HG03060 (cell line): ENCODE measurements around the gene SLCO3A1.
A peak's percentile ranks its signal among the peaks of the same experiment; 100 is the strongest.
"Not testable (repeated sequence)": the region's sequence is repeated elsewhere in the genome, so short reads cannot be mapped to it uniquely, and the experiment has no call there.

ENCODE experiments used
- ATAC-seq: cut with Tn5 transposase; IDR thresholded peaks from one replicate; pipeline ENCODE4 v1.9.1; 2021; ENCODE audit warnings: low read depth, moderate number of reproducible peaks; ENCODE audit not compliant: unreplicated experiment

The SLCO3A1 gene

GRCh38 chr15:92056875-92057274 is 203.4 kb downstream of the SLCO3A1 start:
- no peak for ATAC-seq

DNA sequence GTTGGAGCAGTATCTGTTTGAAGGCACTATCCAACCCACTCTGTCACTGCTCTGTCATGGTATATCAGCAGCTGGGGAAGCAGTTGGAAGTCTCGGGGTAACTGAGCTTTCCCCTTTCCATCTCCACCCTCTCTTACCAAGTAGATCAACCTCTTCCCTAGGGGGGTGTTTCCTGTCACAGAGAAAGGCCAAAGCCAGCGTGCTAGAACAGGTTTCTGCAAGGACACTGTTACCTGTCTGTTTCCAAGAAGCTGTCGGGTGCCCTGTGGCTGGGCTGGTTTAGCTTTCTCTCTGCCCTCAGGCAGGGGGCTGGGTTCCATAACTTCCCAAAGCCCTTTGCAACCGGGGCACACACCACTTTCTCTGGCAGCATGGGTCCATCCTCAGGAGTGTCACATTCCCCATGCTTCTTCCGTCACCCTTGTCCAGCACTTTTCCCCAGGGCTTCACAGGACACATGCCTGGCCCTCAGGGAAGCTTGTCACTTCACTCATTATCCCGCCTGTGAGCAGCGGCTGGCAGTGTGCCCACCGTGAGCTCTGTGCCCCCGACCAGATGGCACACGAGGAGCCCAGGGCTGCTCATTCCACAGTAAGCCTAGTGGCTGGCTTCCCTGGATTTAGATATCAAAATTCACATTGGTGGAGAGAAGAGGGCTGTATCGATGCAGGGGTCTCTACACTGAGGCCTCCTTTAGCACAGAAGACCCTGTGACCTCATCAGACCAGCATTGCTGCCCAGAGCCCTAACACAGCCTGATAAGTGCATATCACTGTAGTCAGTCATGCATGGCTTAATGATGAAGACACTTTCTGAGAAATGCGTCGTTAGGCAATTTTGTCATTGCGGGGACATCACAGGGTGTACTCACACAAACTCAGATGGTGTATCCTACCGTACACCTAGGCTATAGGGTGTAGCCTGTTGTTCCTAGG is 205.8 kb downstream of the SLCO3A1 start:
- ATAC-seq = no peak

- ATAC-seq = not testable (repeated sequence)
Measured at GRCh38 chr15:92059971-92060311, 206.4 kb downstream of the SLCO3A1 start.

DNA sequence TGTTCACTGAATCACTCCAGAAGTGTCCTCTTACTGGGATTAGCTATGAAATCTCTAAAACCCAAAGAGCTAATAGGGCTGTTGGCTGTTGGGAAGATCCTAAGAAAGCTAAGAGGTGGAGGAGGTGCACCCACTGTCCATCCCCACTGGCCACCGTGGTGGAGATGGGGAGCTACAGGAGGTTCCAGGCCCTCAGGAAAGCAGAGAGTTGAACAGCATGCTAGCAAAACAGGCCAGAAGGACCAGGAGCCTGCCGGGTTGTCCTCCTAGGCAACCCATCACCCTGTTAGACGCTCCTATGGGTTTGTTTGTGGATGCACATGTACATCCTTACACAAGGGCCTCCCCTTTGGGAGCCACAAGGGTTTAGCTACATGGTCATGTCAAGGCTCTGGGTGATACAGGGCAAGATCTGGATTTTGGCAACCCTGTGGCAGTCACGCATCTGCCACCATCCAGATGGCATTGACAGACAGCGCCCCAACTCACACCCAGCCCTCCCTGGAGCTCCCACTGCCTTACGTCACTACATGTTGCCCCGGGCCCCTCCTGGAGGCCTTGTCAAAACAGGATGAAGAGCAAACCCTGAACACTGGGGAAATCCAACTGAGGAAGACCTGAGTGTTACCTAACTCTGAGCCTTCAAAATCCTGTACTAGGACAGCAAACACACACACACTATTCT is 208.1 kb downstream of the SLCO3A1 start:
- ATAC-seq = no peak

DNA sequence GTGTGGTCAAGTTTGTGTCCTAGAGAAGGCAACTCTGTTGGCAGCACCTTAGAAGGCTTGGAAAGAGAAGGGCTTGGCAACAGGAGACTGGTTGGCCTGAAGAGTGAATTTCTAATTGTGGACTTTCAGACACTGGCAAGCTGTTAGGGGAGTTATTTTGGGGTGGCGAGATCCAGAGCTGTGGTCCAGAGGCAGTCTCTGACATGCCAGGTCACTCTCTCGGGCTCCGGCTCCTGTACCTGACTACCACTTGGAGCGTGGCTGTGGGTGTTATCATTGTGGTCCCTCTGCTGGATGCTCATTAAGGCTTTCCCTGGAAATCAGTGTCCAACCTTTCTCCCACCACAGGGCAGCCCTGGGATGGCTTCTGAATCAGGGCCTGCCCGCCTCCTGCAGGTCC is 209.0 kb downstream of the SLCO3A1 start:
- no peak for ATAC-seq

GRCh38 chr15:92068121-92068520 is 214.6 kb downstream of the SLCO3A1 start:
- ATAC-seq = no peak

DNA sequence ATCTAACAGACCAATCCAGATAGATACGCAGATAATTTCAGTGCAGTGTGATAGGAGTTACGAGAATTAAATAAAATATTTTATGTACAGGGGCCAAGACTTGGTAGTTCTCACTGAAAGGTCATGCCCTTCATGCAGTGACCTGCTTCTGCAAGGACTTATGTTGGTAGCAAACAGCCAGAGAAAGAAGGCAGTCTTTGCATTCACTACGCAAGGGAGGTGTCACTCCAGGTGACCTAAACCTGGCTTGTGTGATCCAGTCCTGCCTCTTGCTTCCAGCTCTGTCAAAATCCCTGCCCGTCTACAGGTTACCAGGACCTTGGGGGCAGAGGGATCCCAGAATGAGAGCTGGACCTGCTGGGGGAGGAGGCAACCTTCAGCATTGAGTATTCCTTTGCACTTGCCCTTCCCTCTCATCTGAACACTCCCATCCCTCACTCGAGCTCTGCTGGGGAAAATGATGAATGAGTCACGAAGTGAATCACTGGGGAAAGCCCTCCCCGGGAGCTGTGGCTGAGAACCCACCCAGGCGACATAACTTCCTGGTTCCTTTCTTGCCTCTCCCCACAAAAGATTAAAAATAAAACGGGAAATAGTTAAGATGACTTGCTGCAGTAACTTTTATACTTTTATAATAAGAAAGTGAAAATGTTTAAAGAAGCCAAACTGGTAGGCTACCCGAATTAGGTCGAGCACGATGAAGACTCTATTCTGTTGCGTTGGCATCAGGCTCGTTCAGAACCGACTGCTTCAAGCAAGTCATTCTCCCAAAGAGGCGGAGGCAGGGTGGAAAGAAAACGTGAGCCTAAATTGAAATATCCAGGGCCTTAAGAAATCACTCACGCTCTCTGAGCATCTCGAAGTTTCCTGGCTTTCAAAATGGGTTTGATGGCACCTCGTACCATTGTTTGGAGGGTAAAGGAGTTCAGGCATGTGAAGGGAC is 216.1 kb downstream of the SLCO3A1 start:
- no peak for ATAC-seq

- ATAC-seq = not testable (repeated sequence)
Measured at GRCh38 chr15:92070251-92070650, 216.7 kb downstream of the SLCO3A1 start.

DNA sequence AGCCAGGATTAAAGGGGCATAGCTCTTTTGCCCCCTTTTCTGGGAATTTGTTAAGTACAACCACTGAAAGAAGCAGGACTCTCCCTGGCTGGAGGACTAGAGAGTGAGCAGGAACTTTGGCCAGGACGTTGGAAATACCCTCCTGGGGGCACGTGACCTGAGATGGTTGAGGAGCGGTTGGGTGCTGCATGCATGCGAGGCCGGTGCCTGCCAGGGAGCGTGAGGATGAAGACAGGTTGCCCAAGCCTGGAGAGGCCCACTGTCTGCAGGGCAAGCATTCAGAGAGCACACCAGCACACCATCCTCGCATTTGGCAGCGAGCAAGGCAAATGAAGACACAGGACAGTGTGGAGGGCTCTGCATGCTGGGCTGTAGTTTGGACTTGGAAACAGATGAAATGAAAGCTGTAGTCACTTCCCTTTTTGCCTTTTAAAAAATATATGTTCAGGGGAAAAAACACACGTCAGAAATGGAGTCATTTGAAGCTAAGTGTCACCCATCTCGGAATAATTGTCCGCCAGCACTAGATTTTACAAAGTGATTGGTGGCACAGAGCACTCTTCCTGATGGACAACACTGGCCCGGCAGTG is 217.6 kb downstream of the SLCO3A1 start:
- ATAC-seq = no peak

GRCh38 chr15:92073044-92073785 is 219.7 kb downstream of the SLCO3A1 start:
- no peak for ATAC-seq

DNA sequence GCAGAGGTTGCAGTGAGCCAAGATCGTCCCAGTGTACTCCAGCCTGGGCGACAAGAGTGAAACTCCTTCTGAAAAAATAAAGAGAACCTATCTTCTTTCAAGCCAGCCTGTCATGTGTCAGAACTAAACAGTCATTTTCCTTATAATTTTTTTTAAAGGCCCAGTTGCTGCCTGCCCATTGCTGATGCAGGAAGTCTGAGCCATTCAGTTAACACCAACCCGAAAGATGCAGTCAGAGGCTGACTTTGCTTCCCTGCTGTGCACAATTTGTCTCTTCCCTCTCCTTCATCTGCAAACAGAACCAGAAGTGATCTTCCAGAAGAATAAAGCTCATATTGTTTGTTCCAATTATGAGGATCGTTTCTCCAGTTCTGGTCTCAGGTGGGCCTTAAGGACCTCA is 220.6 kb downstream of the SLCO3A1 start:
- no peak for ATAC-seq

DNA sequence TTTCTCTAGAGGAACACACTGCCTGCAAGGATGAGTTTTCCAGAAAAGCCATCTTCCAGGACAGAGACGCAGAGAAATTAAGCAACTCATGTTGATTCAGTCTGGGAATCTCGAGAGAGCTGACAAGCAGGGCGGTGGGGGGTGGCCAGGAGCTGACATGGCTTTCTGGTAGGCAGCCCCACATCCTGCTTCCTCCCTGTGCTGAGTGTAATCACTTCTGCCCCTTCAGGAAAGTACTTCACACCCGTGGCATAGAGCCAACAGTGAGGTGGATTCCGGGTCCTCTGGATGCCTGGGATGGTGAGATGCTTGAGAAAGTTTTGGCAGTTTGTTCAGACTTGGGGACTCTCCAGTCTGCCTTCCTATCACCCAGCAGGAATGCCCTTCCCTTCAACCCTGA is 221.1 kb downstream of the SLCO3A1 start:
- ATAC-seq = no peak

DNA sequence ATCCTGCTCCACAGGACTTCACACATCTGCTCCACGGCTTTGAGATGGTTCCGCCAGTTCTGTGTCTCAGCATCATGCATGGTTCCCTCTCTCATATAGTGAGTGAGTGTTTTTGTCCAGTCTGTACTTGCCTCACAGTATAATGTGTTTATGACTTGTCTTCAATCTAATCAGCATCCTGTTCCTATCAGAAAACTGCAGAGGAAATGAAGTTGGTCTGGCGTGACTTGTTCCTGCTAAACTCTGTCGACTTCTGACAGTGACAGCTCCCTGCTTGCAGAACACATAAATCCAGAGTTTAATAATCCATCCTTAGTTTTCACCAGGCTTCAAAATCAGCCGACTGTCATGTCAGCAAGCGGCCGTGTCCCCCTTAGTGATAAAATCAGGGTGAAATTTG is 222.3 kb downstream of the SLCO3A1 start:
- ATAC-seq = no peak

DNA sequence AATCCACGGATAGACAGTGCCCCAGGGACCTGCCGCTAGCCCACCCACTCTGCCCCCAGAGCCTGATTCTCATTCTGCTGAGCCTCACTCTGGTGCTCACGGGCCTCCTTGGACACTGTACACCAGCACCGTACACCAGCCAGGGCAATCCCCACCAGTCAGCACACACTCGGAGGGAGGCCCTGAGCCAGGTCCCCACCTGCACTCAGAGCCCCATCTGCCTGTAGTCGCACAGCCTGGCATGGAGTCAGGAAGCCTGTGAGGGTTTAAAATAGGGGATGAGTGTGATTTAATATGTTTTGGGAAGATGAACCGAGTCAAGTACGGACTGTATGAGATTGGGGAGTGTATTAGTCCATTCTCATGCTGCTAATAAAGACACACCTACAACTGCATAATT is 223.0 kb downstream of the SLCO3A1 start:
- ATAC-seq = no peak

DNA sequence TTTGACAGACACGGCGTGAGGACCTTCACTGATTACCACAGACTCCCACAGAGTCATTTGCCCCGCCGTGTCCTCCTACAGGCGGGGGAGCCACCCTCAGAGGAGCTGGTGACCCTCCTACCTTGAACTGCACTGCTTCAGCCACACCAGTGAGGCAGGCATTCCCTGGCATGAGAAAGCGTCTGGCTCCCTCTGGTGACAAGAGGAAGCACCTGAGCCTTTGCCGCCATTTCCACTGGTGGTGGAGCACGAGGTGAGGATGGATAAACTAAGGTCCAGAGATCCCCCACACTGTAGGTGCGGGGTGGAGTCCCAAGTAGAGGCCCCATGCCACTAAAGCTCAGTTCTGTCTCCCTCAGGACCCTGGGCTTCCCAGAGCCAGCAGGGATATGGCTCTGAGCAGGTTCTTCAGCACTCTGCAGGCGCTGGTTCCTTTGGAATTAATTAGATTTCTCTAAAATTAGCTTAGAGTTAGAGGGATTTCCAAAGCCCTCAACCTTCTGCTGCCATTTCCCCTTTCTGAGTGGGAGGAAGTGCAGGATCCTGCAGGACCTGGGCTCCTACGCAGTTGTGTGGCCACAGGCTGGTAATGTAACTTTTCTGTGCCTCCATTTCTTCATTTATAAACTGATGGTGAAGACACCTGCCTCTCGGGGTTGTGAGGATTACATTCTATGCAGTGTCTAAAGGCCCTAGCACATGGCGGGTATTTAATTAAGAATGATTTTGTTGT is 224.0 kb downstream of the SLCO3A1 start:
- peak; percentile 61 for ATAC-seq

- no peak for ATAC-seq
Measured at GRCh38 chr15:92078270-92078669, 224.8 kb downstream of the SLCO3A1 start.

GRCh38 chr15:92079047-92079446 is 225.5 kb downstream of the SLCO3A1 start:
- no peak for ATAC-seq

DNA sequence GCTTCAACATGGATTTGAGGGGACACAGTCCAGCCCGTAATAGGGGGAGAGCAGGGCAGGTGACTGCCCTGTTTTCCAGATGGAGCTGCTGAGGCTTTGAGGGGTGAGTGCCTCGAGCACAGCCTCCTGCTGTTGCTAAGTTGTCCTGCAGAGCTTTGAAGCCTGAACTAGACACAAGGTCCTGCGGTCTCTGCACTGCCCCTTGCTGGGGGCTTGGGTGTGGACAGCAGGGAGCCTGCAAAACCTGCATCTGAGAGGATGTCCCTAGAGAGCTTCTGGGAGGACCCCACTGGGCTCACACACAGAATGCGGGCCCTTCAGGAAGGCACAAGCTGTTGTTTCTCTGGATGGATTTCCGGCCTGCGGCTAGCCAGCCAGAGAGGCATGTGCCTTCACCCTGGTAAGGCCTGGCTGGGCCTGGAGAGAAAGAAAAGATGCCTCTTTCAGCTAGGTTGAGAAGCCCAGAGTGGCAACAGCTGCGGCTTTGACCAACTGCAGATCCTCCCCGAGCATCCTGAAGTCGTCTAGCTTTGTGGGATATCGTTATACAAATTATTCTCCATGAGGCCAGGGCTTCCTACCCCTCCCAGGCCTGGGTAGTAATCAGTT is 226.2 kb downstream of the SLCO3A1 start:
- no peak for ATAC-seq
